HG03460 (cell line): ENCODE data around the gene PACS2.
"Not testable (repeated sequence)": the region's sequence is repeated elsewhere in the genome, so short reads cannot be mapped to it uniquely, and the experiment has no call there.

Source experiments
- ATAC-seq: cut with Tn5 transposase; IDR thresholded peaks from one replicate; pipeline ENCODE4 v1.9.1; 2021; ENCODE audit not compliant: unreplicated experiment

Gene PACS2

GRCh38 chr14:105348945-105349699 lies 34.6 kb downstream of the PACS2 start:
- no peak for ATAC-seq

GRCh38 chr14:105349992-105350391 lies 35.4 kb downstream of the PACS2 start:
- ATAC-seq = no peak

GRCh38 chr14:105350450-105351244 lies 36.1 kb downstream of the PACS2 start:
- no peak for ATAC-seq

DNA sequence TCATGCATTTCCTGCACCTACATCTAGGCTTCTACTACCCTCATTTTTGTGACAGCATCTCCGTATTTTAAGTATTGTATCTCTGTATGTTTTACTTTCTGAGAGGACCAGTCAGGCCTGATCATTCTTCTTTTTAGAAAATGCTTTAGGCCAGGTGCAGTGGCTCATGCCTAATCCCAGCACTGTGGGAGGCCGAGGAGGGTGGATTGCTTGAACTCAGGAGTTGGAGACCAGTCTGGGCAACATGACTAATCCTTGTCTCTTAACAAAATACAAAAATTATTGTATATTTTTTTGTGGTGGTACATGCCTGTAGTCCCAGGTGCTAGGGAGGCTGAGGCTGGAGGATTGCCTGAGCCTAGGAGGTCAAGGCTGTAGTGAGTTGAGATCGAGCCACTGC lies 36.9 kb downstream of the PACS2 start:
- ATAC-seq = no peak

- ATAC-seq = no peak
These were observed 37.6 kb downstream of the PACS2 start for GRCh38 chr14:105351920-105352851.

DNA sequence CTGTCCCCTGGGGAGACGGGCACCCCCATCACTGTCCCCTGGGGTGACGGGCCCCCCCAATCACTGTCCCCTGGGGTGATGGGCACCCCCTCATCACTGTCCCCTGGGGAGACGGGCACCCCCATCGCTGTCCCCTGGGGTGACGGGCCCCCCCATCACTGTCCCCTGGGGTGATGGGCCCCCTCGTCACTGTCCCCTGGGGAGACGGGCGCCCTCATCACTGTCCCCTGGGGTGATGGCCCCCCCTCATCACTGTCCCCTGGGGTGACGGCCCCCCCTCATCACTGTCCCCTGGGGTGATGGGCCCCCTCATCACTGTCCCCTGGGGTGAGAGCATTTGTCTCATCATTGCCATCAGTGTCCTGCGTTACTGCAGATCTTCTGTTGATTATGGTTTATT lies 38.6 kb downstream of the PACS2 start:
- ATAC-seq = no peak

DNA sequence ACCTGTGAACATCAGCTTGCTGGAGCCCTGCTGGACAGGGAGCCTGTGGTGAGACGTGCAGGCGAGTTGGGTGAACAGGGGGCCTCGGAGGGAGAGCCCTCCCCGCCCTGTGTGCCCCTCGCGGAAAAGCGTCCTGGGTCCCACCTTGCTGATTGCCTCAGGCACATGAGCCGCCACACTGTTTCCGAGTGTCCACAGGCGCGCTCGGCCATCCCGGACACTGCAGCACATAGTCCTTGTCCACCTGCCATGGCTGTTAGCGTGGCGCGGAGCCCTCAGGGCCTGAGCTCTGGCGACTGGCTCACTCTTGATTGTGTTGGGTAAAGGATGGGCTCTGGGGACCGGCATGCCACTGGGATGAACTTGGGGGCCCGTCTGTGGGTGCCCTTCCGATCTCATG lies 40.0 kb downstream of the PACS2 start:
- no peak for ATAC-seq

GRCh38 chr14:105355049-105355575 lies 40.6 kb downstream of the PACS2 start:
- ATAC-seq = no peak

- ATAC-seq = no peak
These were observed 41.5 kb downstream of the PACS2 start for GRCh38 chr14:105355850-105356604.

- no peak for ATAC-seq
These were observed 42.4 kb downstream of the PACS2 start for GRCh38 chr14:105356927-105357326.

DNA sequence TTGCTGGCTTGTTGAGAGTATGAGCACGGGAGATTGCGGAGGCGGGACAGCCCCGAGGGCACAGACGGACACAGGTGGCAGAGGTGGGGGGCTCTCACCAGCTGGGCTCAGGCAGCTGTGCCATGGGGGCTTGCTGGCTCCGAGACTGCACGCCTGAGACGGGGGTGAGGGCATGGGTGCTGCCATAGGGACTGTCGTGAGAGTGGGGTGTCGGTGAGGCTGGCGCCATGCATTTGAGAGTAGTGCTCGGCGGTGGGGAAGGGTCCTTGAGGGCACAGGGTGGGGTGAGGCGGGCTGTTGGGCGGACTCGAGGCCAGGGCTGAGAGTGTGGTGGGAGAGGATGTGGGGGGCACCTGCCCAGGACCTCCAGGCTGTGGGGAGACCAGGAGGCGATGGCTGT lies 43.1 kb downstream of the PACS2 start:
- ATAC-seq = no peak

DNA sequence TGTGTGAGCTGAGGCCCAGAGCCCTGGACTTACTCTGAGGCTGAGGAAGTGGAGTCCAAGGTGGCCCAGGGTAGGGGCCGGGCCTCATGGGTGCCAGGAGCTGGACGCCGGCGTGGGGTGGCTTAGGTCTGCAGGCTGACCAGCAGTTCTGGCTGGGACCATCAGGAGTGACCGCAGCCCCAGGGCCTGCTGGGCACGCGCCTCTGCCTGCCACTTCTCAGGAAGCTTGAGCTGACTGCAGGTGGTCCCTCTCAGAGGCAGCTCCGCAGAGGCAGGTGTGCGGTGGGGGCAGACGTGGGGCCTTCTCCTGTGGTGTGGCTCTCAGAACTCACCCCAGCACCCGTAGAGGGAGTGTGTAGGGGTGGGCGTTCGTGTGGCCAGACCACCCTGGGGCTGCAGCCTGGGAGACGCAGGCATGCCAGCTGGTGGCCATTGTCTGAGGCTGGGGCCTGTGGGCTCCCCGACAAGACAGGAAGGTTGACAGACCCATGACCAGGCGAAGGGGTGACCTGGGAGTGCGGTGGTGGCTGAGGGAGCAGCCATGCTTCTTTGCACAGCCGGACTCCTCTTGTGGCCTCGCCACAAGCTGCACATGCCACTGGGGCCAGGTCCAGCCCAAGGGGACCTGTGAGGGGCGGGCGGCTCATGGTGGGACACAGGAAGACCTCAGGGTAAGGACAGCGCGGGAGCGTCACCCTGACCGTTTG lies 43.7 kb downstream of the PACS2 start:
- ATAC-seq = no peak

- no peak for ATAC-seq
These were observed 44.4 kb downstream of the PACS2 start for GRCh38 chr14:105358943-105359342.

DNA sequence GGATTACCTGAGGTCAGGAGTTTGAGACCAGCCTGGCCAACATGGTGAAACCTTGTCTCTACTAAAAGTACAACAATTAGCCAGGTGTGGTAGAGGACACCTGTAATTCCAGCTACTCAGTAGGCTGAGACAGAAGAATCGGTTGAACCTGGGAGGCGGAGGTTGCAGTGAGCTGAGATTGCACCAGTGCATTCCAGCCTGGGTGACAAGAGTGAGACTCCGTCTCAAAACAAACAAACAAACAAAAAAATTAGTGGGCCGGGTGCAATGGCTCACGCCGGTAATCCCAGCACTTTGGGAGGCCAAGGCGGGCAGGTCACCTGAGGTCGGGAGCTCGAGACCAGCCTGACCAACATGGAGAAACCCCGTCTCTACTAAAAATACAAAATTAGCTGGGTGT lies 46.9 kb downstream of the PACS2 start:
- ATAC-seq = not testable (repeated sequence)

DNA sequence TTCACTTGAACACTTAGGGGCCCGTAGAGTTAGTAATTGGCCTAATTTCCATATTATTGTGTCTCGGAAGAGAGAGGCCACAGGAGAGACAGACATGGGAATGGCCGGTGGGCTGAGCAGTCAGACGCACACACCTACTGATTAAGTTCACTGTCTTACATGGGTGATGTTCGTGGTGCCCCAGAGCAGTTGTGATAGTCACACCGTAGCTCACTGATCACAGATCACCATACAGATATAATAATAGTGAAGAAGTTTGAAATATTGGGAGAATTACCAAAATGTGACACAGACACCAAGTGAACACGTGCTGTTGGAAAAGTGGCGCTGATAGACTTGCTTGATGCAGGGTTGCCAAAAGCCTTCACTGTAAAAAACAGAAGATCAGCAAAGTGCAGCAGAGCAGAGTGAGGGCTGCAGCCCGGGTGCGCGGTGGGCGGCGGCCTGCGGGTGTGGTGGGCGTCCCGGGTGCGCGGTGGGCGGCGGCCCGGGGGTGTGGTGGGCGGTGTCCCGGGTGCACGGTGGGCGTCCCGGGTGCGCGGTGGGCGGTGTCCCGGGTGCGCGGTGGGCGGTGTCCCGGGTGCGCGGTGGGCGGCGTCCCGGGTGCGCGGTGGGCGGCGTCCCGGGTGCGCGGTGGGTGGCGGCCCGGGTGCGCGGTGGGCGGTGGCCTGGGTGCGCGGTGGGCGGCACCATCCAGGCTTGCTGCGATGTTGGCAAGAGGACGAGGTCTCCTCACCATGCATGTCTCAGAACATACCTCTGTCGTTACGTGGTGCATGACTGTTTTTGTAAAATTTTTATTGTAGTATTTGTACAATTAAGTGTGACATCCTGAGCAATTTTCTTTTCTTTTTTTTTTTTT lies 49.5 kb downstream of the PACS2 start:
- ATAC-seq = no peak

- ATAC-seq = no peak
These were observed 50.6 kb downstream of the PACS2 start for GRCh38 chr14:105365101-105365500.

DNA sequence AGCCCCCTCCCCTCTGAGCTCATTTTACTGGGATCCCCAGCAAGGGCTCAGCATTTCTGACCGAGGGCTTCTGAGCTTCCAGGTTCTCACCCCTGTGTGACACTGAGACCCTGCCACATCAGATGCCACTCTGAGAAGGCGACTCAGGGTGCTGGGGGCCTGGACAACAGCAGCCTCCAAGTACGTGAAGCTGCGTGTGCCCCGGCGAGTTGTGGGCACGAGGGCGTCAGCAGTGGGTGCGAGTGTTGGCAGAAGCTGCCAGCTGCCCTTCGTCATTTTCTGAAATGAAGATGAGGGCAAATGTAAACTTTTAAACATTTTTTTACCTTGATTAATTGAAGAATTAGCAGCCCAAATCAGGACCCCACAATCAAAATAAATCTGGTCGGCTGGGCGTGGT lies 51.1 kb downstream of the PACS2 start:
- no peak for ATAC-seq

GRCh38 chr14:105366386-105367074 lies 52.0 kb downstream of the PACS2 start:
- ATAC-seq = no peak
